ENCODE data around the gene PPIL6.

- TF ChIP-seq CTCF (IDR thresholded peaks at IDR 0.05) (no peak), POLR2A (IDR thresholded peaks at IDR 0.05) (no peak)
Observed at GRCh38 chr6:109370336-109370735, 70.1 kb downstream of the PPIL6 start.

All from body of pancreas (tissue), 4 donors.